Rectal smooth muscle tissue (tissue), 1 donor: ENCODE measurements around the gene NAV2.
A peak's percentile ranks its signal among the peaks of the same experiment; 100 is the strongest.

Source experiments
- H3K27ac ChIP-seq: one replicate; pipeline ENCODE4 v1.7.0; 2013; ENCODE audit warnings: low read depth, low read length, inconsistent platforms
- H3K27me3 ChIP-seq: one replicate; pipeline ENCODE4 v1.7.0; 2013; ENCODE audit warnings: low read length; ENCODE audit not compliant: control insufficient read depth, insufficient read depth
- H3K36me3 ChIP-seq: one replicate; pipeline ENCODE4 v1.7.0; 2013; ENCODE audit warnings: low read length; ENCODE audit not compliant: control insufficient read depth, insufficient read depth
- H3K4me1 ChIP-seq: one replicate; pipeline ENCODE4 v1.7.0; 2013; ENCODE audit warnings: low read length; ENCODE audit not compliant: control insufficient read depth, insufficient read depth
- H3K4me3 ChIP-seq: one replicate; pipeline ENCODE4 v1.7.0; 2013; ENCODE audit warnings: low read length
- H3K9ac ChIP-seq: one replicate; pipeline ENCODE4 v1.7.0; 2013; ENCODE audit warnings: low read length

NAV2 gene

DNA sequence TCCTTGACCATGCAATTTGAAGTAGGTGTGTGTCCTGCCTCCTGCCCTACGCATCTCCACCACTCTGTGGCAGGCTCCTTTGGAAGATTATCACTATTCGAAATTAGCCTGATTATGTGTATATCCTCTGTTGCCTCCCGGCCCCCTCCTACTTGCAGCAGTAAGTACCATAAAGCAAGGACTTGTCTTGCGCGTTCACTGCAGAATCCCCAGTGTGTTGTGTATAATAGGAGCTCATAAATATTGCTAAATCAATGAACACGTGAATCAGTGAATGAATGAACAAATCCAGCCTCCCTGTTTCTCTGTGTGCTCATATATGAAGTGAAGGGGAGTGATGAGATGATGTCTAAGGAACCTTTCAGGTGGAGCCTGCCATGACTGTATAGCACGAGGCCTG, 237.0 kb downstream of the NAV2 start:
- Histone ChIP-seq H3K27me3 (no peaks in the 10 kb centered on the region), H3K4me1 (peaks cover 17% of the 10 kb centered on the region), H3K36me3 (peaks cover 12% of the 10 kb centered on the region)

DNA sequence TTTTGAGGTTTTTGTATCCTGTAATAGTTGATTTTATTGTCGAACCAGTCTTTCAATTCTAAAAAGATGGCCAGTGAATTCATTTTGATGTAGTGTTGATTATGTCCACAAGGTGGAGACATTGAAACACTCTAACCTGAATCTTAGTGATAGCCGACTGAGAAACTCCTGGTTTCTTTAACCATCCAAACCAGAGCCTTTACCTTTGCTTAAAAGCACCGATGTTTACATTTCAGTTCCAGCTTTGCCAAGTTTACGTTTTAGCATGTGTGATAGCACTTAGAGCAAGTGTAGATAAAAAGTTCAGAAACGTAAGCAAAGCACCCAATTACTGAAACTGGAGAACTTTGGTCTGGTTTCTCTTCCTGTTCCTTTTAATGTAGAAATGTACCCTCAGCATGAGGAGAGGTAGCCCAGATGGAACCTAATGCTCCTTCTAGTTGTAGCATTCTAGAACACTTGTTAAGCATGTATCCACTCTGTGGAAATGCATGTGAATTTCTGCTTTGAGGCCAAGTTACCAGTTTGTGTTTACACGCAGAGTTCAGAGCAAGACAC, 239.0 kb downstream of the NAV2 start:
- Histone ChIP-seq H3K27ac (no peak overlapping the region), H3K4me3 (no peak overlapping the region), H3K27me3 (no peaks in the 10 kb centered on the region), H3K36me3 (peaks cover 7% of the 10 kb centered on the region), H3K9ac (no peak overlapping the region), H3K4me1 (peaks cover 22% of the 10 kb centered on the region)

More for the DNA sequence above, 237.0 kb downstream of the NAV2 start:
- no peak overlapping the region for H3K9ac ChIP-seq
- H3K4me3 ChIP-seq: no peak overlapping the region
- H3K27ac ChIP-seq: no peak overlapping the region

DNA sequence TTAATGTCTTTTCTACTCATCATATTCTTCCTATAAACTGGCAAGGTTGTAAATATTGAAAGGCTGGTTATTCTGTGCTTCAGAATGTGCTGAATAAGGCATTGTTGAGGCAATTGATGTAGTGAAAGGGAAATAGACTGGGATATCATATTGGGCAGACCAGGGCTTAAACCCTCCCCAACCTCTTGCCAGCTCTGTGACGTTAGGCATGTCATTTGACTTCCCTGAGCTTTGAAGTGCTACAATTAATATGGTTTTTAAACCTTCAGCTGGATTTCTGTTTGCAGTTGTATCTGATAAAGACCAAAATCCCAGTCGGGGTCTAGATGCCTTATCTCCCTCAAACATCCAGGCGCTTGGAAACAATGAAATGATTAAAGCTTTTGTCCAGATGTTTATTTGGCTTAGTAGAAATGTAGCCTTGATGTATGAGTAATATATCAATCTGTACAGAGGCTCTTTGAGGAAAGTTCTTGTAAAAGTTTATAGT, 239.5 kb downstream of the NAV2 start:
- Histone ChIP-seq H3K9ac (no peak overlapping the region), H3K4me3 (no peak overlapping the region), H3K27ac (no peak overlapping the region), H3K27me3 (no peaks in the 10 kb centered on the region), H3K4me1 (peaks cover 22% of the 10 kb centered on the region), H3K36me3 (peaks cover 7% of the 10 kb centered on the region)

DNA sequence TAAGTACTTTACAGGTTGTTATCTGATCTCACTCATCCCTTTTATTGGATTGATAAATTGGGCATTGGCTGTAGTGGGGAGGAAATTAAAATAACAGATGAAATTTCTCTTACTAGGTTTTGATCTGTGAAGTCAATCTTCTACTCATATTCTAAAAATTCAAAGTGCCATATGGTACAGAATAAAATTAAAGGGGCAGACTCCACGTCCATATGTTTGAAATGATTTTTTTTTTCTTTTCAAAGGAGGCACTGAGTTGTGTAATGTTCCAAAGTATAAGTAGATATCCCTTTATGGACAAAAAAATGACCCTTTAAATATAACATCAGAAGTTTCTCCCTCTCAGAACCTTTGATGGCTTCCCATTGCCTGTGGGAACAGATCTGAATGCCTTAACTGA, 240.3 kb downstream of the NAV2 start:
- H3K4me3 ChIP-seq: no peak overlapping the region
- no peak overlapping the region for H3K27ac ChIP-seq
- no peak overlapping the region for H3K9ac ChIP-seq
- peaks cover 22% of the 10 kb centered on the region for H3K4me1 ChIP-seq
- peaks cover 7% of the 10 kb centered on the region for H3K36me3 ChIP-seq
- no peaks in the 10 kb centered on the region for H3K27me3 ChIP-seq

DNA sequence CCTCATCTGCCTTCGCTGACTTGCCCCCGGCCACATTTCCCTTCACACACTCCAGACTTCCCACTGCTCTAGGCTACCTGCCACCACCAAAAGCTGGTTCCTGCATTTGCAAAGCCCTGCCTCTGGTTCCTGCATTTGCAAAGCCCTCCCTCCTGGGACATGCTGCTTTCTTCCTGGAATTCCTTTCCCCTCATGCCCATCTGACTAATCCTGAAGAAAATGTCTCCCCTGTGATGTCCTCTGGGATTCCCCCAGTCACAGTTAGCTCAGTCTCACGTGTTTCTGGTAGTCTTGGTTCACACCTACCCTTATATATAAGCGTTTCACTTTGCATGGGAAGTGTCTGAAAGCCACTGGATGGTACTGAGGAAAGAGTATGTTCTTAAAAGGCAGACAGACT, 240.7 kb downstream of the NAV2 start:
- peaks cover 7% of the 10 kb centered on the region for H3K36me3 ChIP-seq
- H3K9ac ChIP-seq: no peak overlapping the region
- H3K27ac ChIP-seq: peak overlapping the region; percentile 7
- H3K4me3 ChIP-seq: no peak overlapping the region
- no peaks in the 10 kb centered on the region for H3K27me3 ChIP-seq
- H3K4me1 ChIP-seq: peaks cover 22% of the 10 kb centered on the region

DNA sequence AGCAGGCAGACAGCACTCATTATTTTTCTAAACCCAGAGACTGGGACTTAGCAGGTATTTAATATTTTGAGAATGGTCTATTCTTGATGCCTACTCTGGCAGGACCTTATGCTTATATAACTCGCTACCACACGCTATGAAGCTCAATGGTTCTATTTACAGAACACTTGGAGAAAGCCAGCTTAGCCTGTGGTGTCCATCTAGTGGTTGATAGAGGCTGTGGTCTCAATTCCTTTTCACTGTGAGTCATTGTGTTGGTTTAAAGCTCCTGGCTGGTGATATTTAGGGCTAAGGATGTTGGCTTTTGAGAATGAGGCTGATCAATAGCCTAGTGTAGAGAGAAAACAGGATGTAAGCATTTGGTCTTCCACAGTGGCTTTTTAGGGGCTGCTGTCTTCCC, 241.3 kb downstream of the NAV2 start:
- Histone ChIP-seq H3K4me1 (peaks cover 22% of the 10 kb centered on the region), H3K27ac (peak overlapping the region; percentile 7), H3K9ac (no peak overlapping the region), H3K4me3 (no peak overlapping the region), H3K36me3 (peaks cover 7% of the 10 kb centered on the region), H3K27me3 (no peaks in the 10 kb centered on the region)

DNA sequence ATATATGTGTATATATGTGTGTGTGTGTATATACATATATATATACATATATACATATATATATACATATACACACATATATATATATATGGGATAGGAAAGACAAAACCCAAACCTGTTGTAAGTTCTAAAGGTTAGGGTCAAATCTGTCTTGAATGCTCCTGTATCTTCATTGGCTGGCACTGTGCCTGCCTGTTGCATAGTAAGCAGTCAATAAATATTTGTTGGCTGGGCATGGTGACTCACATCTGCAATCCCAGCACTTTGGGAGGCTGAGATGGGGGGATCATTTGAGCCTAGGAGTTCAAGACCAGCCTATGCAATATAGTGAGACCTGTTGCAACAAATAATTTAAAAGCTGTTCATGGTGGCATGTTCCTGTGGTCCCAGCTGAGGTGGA, 242.3 kb downstream of the NAV2 start:
- no peak overlapping the region for H3K9ac ChIP-seq
- H3K27ac ChIP-seq: no peak overlapping the region
- H3K36me3 ChIP-seq: peaks cover 3% of the 10 kb centered on the region
- no peaks in the 10 kb centered on the region for H3K27me3 ChIP-seq
- H3K4me3 ChIP-seq: no peak overlapping the region
- H3K4me1 ChIP-seq: peaks cover 22% of the 10 kb centered on the region

DNA sequence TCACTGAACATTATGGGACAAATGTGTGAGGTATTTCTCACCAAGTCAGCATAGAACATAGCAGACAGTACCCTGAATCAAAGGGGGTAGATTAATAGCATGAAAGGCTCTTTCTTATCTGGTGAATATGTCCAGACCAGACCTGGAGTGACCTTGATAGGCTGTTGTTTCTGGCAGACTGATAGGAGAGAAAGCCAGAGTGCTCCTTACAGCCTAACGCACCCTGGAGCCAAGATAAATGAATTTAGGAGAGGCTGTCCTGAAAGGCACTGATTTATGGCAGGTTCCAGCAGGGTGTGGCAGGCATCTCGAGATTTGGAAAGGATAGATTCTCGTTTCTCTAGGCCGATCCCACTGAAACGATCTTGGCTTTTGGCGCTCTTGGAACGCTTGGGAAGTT, 243.0 kb downstream of the NAV2 start:
- H3K9ac ChIP-seq: no peak overlapping the region
- no peak overlapping the region for H3K27ac ChIP-seq
- peaks cover 3% of the 10 kb centered on the region for H3K36me3 ChIP-seq
- no peaks in the 10 kb centered on the region for H3K27me3 ChIP-seq
- H3K4me3 ChIP-seq: no peak overlapping the region
- peaks cover 22% of the 10 kb centered on the region for H3K4me1 ChIP-seq

DNA sequence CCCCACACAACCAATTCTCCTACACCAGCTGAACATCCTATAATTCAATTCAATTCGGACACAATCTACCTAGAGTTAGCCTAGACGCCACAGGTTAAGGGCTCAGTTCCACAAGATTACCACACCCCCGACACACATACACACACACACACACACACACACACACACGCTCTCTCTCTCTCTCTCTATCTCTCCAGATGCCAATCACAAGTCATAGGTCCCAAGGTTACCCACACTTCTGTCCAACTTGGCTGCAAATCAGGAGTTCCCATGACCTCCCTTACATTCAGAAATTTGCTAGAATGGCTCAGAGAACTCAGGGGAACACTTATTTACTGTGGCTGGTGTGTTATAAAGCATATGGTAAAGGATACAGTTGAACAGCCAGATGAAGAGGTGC, 243.6 kb downstream of the NAV2 start:
- Histone ChIP-seq H3K9ac (no peak overlapping the region), H3K27me3 (no peaks in the 10 kb centered on the region), H3K4me3 (no peak overlapping the region), H3K36me3 (peaks cover 3% of the 10 kb centered on the region), H3K27ac (no peak overlapping the region), H3K4me1 (peaks cover 22% of the 10 kb centered on the region)

DNA sequence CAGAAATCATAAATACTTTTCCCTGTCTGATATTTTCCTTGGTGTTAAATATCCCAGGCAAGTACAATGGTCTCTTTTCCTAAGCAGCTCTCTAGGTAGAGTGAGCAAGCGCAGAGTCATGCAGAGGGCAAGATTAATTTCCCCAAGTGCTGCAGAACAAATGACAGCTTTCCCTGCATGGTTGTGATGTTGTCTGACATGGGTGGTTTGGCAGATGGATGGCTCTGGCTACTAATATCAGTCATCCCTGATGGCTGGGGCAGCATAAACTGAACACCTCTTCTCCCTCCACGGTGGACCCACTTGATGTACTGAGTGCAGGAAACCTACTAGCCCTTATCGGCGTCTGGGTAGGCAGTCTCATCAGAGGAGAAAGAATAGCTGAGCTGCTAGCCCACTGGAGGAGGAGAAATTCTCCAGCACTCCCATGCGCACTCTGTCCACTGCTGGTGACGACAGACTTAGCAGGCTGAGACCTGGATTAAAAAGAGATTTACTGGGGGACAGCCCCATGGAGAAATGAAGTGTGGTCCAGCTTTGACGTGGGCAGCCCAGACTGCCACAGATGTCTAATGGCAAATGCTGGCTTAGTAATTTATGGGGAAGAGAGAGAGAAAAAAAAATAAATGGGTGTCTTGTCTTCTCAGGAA, 244.8 kb downstream of the NAV2 start:
- H3K27ac ChIP-seq: no peak overlapping the region
- peaks cover 22% of the 10 kb centered on the region for H3K4me1 ChIP-seq
- H3K9ac ChIP-seq: no peak overlapping the region
- no peaks in the 10 kb centered on the region for H3K27me3 ChIP-seq
- no peak overlapping the region for H3K4me3 ChIP-seq
- peaks cover 4% of the 10 kb centered on the region for H3K36me3 ChIP-seq

DNA sequence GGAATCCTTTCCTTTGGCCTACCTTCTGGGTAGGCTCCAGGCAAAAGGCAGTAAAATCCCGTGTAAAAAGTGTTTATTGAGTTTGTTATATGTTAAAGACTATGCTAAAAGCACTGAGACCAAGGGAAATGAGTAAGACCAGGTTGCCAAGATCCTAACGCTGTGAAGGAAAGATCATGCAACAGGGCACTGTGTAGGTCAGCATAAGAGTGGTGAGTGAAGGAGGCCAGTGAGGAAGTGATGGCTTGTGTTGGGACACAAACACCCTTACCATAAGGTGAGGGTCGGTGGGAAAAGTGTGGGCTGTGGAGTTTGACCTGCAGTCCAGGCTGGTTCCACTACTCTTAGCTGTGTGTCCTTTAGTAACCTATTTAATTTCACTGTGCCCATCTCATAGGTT, 245.6 kb downstream of the NAV2 start:
- H3K4me3 ChIP-seq: no peak overlapping the region
- no peak overlapping the region for H3K27ac ChIP-seq
- H3K36me3 ChIP-seq: peaks cover 5% of the 10 kb centered on the region
- peaks cover 22% of the 10 kb centered on the region for H3K4me1 ChIP-seq
- no peaks in the 10 kb centered on the region for H3K27me3 ChIP-seq
- no peak overlapping the region for H3K9ac ChIP-seq

DNA sequence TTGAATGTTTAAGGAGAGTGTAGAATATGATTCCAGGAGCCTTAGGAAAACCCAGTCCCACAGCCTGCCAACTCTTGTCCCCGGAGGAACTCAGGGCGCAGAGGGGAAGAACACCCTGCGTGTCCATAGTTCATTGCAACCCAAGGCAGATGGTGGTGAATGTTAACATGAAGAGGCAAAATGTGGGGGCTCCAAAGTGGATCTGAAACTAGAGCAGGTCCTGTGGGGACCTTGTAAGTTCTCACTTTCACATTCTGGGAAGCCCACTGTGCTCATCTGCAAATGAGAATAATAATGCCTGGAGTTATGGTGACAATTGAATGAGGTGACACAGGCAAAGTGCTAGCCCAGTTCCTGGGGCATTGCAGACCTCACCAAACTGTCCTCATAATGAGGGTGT, 246.6 kb downstream of the NAV2 start:
- Histone ChIP-seq H3K27ac (no peak overlapping the region), H3K4me3 (no peak overlapping the region), H3K9ac (no peak overlapping the region), H3K27me3 (no peaks in the 10 kb centered on the region), H3K4me1 (peaks cover 13% of the 10 kb centered on the region), H3K36me3 (peaks cover 5% of the 10 kb centered on the region)

DNA sequence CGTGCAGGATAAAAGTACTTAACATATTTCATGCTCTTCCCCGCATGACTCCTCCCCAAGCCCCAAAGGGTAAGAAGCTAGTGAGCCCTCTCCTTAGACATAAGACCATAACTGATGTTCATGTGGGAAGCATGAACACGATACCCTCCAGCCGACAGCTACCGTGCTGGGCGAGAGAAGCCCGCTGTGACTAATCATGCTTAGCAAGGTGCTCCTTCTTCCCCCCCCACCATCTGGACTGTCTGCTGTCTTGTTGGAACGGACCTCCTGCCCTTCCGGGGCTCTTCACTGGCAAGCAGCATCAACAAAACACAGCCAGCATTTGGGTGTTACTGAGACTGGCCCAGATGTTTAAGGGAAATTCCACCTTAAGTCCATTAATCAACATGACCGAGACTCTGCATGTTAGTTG, 247.0 kb downstream of the NAV2 start:
- H3K4me3 ChIP-seq: no peak overlapping the region
- no peak overlapping the region for H3K27ac ChIP-seq
- no peak overlapping the region for H3K9ac ChIP-seq
- H3K36me3 ChIP-seq: peaks cover 5% of the 10 kb centered on the region
- peaks cover 11% of the 10 kb centered on the region for H3K4me1 ChIP-seq
- no peaks in the 10 kb centered on the region for H3K27me3 ChIP-seq
